ENCODE measurements around the gene PSPC1. TPM values are rescaled to one million over a fixed set of nuclear protein-coding genes. Genes with fewer than 3 reads are reported as not detected.

PSPC1 gene
- polyA plus RNA-seq, 1 donor (not counting 4 experiments of a cell fraction or from before 2014, with no cell fraction given), result 38.0 TPM

DNA sequence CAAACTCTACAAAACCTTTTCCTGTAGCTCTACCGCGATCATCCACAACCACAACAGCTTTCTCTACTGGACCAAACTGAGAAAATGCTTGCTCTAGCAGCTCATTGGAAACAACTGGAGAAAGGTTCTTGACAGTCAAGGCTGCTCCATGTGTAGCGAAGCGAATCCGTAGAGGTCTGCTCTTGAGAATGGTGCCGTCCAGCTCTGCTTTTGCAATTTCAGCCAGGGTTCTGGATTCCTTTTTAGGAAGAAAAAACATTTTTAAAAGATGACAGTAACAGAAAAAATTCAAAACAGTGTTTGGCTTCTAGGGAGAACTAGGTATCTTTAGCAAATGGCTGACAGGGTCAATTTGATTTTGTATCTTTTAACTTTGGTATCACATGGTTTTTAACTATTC, 10.4 kb downstream of the PSPC1 start:
- Histone ChIP-seq H3K4me2 (ENCODE audit: control insufficient read depth, extremely low read depth, insufficient read depth, low read depth, low read length) (no peak overlapping the region), H4K20me1 (ENCODE audit: control insufficient read depth, extremely low read depth, insufficient read depth, low read length) (peaks cover 9% of the 10 kb centered on the region)
- dilution Hi-C loops (cut with MboI; ENCODE audit: extremely low pct_ligation_motif_present, low sequenced_read_pairs), result no loop called here

DNA sequence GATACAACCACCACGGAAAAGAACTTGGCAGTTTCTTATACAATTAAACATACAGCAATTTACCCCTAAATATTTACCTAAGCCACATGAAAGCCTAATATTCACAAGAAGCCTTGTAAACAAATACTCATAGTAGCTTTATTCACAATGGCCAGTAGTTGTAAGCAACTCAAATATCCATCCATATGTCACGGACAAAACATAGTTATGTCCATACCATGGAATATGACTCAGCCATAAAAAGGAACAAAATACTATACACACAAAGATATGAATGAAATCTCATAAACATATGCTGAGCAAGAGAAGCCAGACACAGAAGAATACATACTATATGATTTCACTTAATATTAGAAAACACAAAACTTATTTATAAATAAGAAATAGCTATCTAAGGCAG, 12.9 kb downstream of the PSPC1 start:
- H3K27ac ChIP-seq (ENCODE audit: control insufficient read depth, insufficient read depth, low read length), result no peak overlapping the region
- H3K9me1 ChIP-seq (ENCODE audit: control insufficient read depth, extremely low read depth, insufficient read depth, low read length), result peaks cover 2% of the 10 kb centered on the region
- no peaks in the 10 kb centered on the region for H3K27me3 ChIP-seq (ENCODE audit: control insufficient read depth, extremely low read depth, insufficient read depth, low read length)
- dilution Hi-C loops (cut with MboI; ENCODE audit: extremely low pct_ligation_motif_present, low sequenced_read_pairs), result no loop called here
- no peak overlapping the region for H2AFZ ChIP-seq (ENCODE audit: control insufficient read depth, low read length)
- H3K4me3 ChIP-seq (ENCODE audit: control insufficient read depth in 2 of 3, extremely low read depth in 1 of 3, insufficient read depth in 2 of 3, low read depth in 1 of 3, low read length in 3 of 3), result no peak overlapping the region
- peaks cover 16% of the 10 kb centered on the region for H4K20me1 ChIP-seq (ENCODE audit: control insufficient read depth, extremely low read depth, insufficient read depth, low read length)
- H3K4me2 ChIP-seq (ENCODE audit: control insufficient read depth, extremely low read depth, insufficient read depth, low read depth, low read length), result no peak overlapping the region
- TF ChIP-seq EZH2 (IDR thresholded peaks at IDR 0.05; ENCODE audit: low read length), result no peak
- TF ChIP-seq, protein P1, sequence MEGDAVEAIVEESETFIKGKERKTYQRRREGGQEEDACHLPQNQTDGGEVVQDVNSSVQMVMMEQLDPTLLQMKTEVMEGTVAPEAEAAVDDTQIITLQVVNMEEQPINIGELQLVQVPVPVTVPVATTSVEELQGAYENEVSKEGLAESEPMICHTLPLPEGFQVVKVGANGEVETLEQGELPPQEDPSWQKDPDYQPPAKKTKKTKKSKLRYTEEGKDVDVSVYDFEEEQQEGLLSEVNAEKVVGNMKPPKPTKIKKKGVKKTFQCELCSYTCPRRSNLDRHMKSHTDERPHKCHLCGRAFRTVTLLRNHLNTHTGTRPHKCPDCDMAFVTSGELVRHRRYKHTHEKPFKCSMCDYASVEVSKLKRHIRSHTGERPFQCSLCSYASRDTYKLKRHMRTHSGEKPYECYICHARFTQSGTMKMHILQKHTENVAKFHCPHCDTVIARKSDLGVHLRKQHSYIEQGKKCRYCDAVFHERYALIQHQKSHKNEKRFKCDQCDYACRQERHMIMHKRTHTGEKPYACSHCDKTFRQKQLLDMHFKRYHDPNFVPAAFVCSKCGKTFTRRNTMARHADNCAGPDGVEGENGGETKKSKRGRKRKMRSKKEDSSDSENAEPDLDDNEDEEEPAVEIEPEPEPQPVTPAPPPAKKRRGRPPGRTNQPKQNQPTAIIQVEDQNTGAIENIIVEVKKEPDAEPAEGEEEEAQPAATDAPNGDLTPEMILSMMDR (optimal IDR thresholded peaks at IDR 0.05 in 1 of 3, IDR thresholded peaks at IDR 0.05 in 1 of 3, conservative IDR thresholded peaks at IDR 0.05 in 1 of 3; ENCODE audit: extremely low read depth in 1 of 3, insufficient read depth in 2 of 3, low read length in 3 of 3), result no peak
- DNase-seq (ENCODE audit: low read depth, low spot score) (no peak), FAIRE-seq (no peak)
- no peaks in the 10 kb centered on the region for H3K9me3 ChIP-seq (ENCODE audit: control insufficient read depth, low read depth, low read length)
- H3K4me1 ChIP-seq (ENCODE audit: control insufficient read depth, extremely low read depth, insufficient read depth, low read length), result no peaks in the 10 kb centered on the region
- H3K36me3 ChIP-seq (ENCODE audit: control insufficient read depth in 2 of 2, extremely low read depth in 1 of 2, insufficient read depth in 2 of 2, low read length in 2 of 2), result peaks cover 1 to 13% of the 10 kb centered on the region in 2 experiments
- peaks cover 93% of the 10 kb centered on the region for H3K79me2 ChIP-seq (ENCODE audit: control insufficient read depth, insufficient read depth, low read length)
- H3K9ac ChIP-seq (ENCODE audit: control insufficient read depth, extremely low read depth, insufficient read depth, low read length), result no peak overlapping the region

More for the DNA sequence above, 10.4 kb downstream of the PSPC1 start:
- H3K4me1 ChIP-seq (ENCODE audit: control insufficient read depth, extremely low read depth, insufficient read depth, low read length), result no peaks in the 10 kb centered on the region
- H3K9ac ChIP-seq (ENCODE audit: control insufficient read depth, extremely low read depth, insufficient read depth, low read length), result no peak overlapping the region
- no peaks in the 10 kb centered on the region for H3K27me3 ChIP-seq (ENCODE audit: control insufficient read depth, extremely low read depth, insufficient read depth, low read length)
- no peaks in the 10 kb centered on the region for H3K9me1 ChIP-seq (ENCODE audit: control insufficient read depth, extremely low read depth, insufficient read depth, low read length)
- H3K9me3 ChIP-seq (ENCODE audit: control insufficient read depth, low read depth, low read length), result no peaks in the 10 kb centered on the region
- no peak for TF ChIP-seq EZH2 (IDR thresholded peaks at IDR 0.05; ENCODE audit: low read length)
- TF ChIP-seq, protein P1 (optimal IDR thresholded peaks at IDR 0.05 in 1 of 3, IDR thresholded peaks at IDR 0.05 in 1 of 3, conservative IDR thresholded peaks at IDR 0.05 in 1 of 3; ENCODE audit: extremely low read depth in 1 of 3, insufficient read depth in 2 of 3, low read length in 3 of 3), result no peak
- H3K79me2 ChIP-seq (ENCODE audit: control insufficient read depth, insufficient read depth, low read length), result peaks cover 93% of the 10 kb centered on the region
- H3K4me3 ChIP-seq (ENCODE audit: control insufficient read depth in 2 of 3, extremely low read depth in 1 of 3, insufficient read depth in 2 of 3, low read depth in 1 of 3, low read length in 3 of 3), result no peak overlapping the region
- H2AFZ ChIP-seq (ENCODE audit: control insufficient read depth, low read length), result no peak overlapping the region
- DNase-seq (ENCODE audit: low read depth, low spot score) (no peak), FAIRE-seq (no peak)
- H3K36me3 ChIP-seq (ENCODE audit: control insufficient read depth in 2 of 2, extremely low read depth in 1 of 2, insufficient read depth in 2 of 2, low read length in 2 of 2), result peaks cover 1 to 13% of the 10 kb centered on the region in 2 experiments
- H3K27ac ChIP-seq (ENCODE audit: control insufficient read depth, insufficient read depth, low read length), result no peak overlapping the region

All from keratinocyte (primary cell).